OCI-LY7 (cell line): ENCODE results near the gene IFIT1B. TPM values are rescaled to one million over a fixed set of nuclear protein-coding genes. Genes with fewer than 3 reads are reported as not detected.

Source experiments
- BruUV-seq: library from RNA; stranded (reverse); fragments of 400-500 nt; replicated peaks from 2 replicates; lab custom pipeline; 2021; lab: Mats Ljungman, UMichigan
- CTCF ChIA-PET: fragments of 300-600 bp; sonication (Branson Sonifier 250); formaldehyde crosslinking; loops from one replicate; lab custom pipeline; 2022; ENCODE audit warnings: antibody characterized with exemption; ENCODE audit not compliant: unreplicated experiment; lab: Charles Lee
- POLR2A ChIA-PET: fragments of 300-600 bp; sonication (Branson Sonifier 250); formaldehyde crosslinking; loops from one replicate; lab custom pipeline; 2022; ENCODE audit warnings: antibody characterized with exemption; lab: Charles Lee
- DNase-seq: peaks from one replicate; pipeline ENCODE4 v3.0.0-alpha.2; 2015; ENCODE audit warnings: low spot score
- H2AFZ ChIP-seq: fragments of 200-600 bp; sonication (generic), shearing (Covaris generic); 2 replicates; pipeline ENCODE4 v1.6.1; 2014; ENCODE audit warnings: mild to moderate bottlenecking, antibody characterized with exemption, low read length, moderate library complexity
- H3K27ac ChIP-seq: fragments of 200-600 bp; sonication (generic); 2 replicates; pipeline ENCODE4 v1.5.1; 2014; ENCODE audit warnings: mixed run types, low read depth, mild to moderate bottlenecking, moderate library complexity, low read length, inconsistent platforms; ENCODE audit not compliant: poor library complexity, severe bottlenecking
- H3K36me3 ChIP-seq: fragments of 200-600 bp; sonication (generic); 2 replicates; pipeline ENCODE4 v1.6.1; 2014; ENCODE audit warnings: mild to moderate bottlenecking, antibody characterized with exemption, low read length, moderate library complexity, mixed read lengths; ENCODE audit not compliant: insufficient read depth
- H3K4me1 ChIP-seq: fragments of 200-600 bp; sonication (generic); 2 replicates; pipeline ENCODE4 v1.5.1; 2014; ENCODE audit warnings: mild to moderate bottlenecking, low read length; ENCODE audit not compliant: insufficient read depth, poor library complexity, severe bottlenecking
- H3K4me2 ChIP-seq: fragments of 200-600 bp; sonication (generic); 2 replicates; pipeline ENCODE4 v1.6.1; 2014; ENCODE audit warnings: mild to moderate bottlenecking, low read length
- H3K4me3 ChIP-seq: fragments of 200-600 bp; sonication (generic); 2 replicates; pipeline ENCODE4 v1.5.1; 2014; ENCODE audit warnings: mild to moderate bottlenecking, low read depth, low read length; ENCODE audit not compliant: poor library complexity, severe bottlenecking
- H3K79me2 ChIP-seq: fragments of 200-600 bp; sonication (generic); 2 replicates; pipeline ENCODE4 v1.6.1; 2016; ENCODE audit warnings: low read depth, mild to moderate bottlenecking, low read length, moderate library complexity, mixed read lengths; ENCODE audit not compliant: insufficient read depth
- H3K9me2 ChIP-seq: fragments of 200-600 bp; sonication (generic); 2 replicates; pipeline ENCODE4 v1.6.1; 2016; ENCODE audit warnings: mild to moderate bottlenecking, low read length, mixed read lengths; ENCODE audit not compliant: insufficient read depth
- H3K9me3 ChIP-seq: fragments of 200-600 bp; sonication (generic); 2 replicates; pipeline ENCODE4 v1.6.1; 2014; ENCODE audit warnings: mild to moderate bottlenecking, mixed run types, low read length, mixed read lengths
- H4K20me1 ChIP-seq: fragments of 200-600 bp; sonication (generic); 2 replicates; pipeline ENCODE4 v1.6.1; 2014; ENCODE audit warnings: mild to moderate bottlenecking, antibody characterized with exemption, low read length, moderate library complexity, mixed read lengths; ENCODE audit not compliant: insufficient read depth
- EZH2phosphoT487 ChIP-seq: fragments of 200-600 bp; sonication (generic); IDR thresholded peaks from 2 replicates; pipeline ENCODE4 v1.6.1; 2018; ENCODE audit warnings: low read depth, borderline replicate concordance, mild to moderate bottlenecking, mixed run types, antibody characterized with exemption, low read length, moderate library complexity, mixed read lengths
- intact Hi-C: fragments of 100-400 bp; cut with micrococcal nuclease; formaldehyde crosslinking; loops from one replicate; pipeline ENCODE4 v1.10.0; 2022; ENCODE audit not compliant: unreplicated experiment
- total RNA-seq, 2 experiments: library from RNA; depleted of rRNA in 1 of 2; stranded (reverse); fragments of >200 nt in 1 of 2; shearing (Covaris generic) in 1 of 2; gene quantifications; 2 replicates each; pipeline ENCODE4 v1.2.3, GENCODE V29; 2014 to 2022
- TF ChIP-seq, protein P1 (sequence below): fragments of 200-600 bp; sonication (generic); conservative IDR thresholded peaks from 2 replicates; pipeline ENCODE4 v1.5.1; 2014; ENCODE audit warnings: mild to moderate bottlenecking, antibody characterized with exemption, low read length, moderate library complexity, mixed read lengths

Gene IFIT1B
- total RNA-seq, 2 experiments from 2014 or later = not detected

DNA sequence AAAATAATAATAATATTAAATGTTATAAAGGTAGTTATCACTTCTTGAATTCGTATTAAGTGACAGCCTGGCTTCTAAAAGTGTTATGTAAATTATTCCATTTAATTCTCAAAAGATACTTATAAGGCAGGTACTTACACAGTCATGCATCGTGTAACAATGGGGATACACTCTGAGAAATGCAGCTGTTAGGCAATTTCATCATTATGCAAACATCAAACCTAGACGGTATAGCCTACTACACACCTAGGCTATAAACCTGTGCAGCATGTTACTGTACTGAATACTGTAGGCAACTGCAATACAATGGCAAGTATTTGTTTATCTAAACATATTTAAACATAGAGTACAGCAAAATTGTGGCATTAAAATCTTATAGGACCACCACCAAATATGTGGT is 16.0 kb downstream of the IFIT1B start:
- Histone ChIP-seq H2AFZ (no peak overlapping the region), H3K4me1 (peaks cover 7% of the 10 kb centered on the region), H3K27ac (no peak overlapping the region), H4K20me1 (no peaks in the 10 kb centered on the region), H3K36me3 (no peaks in the 10 kb centered on the region), H3K9me2 (no peaks in the 10 kb centered on the region), H3K9me3 (no peaks in the 10 kb centered on the region), H3K4me3 (no peak overlapping the region), H3K4me2 (no peak overlapping the region), H3K79me2 (no peaks in the 10 kb centered on the region)
- TF ChIP-seq, protein P1, sequence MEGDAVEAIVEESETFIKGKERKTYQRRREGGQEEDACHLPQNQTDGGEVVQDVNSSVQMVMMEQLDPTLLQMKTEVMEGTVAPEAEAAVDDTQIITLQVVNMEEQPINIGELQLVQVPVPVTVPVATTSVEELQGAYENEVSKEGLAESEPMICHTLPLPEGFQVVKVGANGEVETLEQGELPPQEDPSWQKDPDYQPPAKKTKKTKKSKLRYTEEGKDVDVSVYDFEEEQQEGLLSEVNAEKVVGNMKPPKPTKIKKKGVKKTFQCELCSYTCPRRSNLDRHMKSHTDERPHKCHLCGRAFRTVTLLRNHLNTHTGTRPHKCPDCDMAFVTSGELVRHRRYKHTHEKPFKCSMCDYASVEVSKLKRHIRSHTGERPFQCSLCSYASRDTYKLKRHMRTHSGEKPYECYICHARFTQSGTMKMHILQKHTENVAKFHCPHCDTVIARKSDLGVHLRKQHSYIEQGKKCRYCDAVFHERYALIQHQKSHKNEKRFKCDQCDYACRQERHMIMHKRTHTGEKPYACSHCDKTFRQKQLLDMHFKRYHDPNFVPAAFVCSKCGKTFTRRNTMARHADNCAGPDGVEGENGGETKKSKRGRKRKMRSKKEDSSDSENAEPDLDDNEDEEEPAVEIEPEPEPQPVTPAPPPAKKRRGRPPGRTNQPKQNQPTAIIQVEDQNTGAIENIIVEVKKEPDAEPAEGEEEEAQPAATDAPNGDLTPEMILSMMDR = no peak
- TF ChIP-seq EZH2phosphoT487 = no peak
- no peak for DNase-seq
- CTCF ChIA-PET = no interaction called here
- no TSS peak for BruUV-seq
- POLR2A ChIA-PET = interaction anchor here (0.5 kb wide), 1 partner anchor 684 kb away, joined by 4 read pairs; no protein-coding TSS in a partner anchor
- intact Hi-C loops = no loop called here

DNA sequence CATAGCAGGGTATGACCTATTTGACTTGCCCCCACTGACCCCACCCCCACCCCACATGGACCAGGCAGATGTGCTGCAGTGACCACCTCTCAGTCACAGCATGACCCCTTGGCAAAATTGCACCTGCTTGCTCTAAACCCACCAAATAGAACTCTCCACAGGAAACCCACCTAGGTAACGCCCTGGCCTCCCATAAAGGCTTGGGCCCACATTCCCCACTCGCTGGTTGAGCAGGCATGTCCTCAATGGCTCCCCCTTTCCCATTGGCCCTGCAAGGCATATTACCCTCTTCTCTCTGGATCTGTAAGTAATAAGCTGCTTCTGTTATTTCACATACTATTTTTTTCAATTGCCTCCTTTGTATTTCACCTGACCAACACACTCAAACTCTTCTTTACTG is 17.3 kb downstream of the IFIT1B start:
- BruUV-seq = no TSS peak
- no peaks in the 10 kb centered on the region for H3K36me3 ChIP-seq
- intact Hi-C loops = no loop called here

More for the DNA sequence above, 17.3 kb downstream of the IFIT1B start:
- DNase-seq = no peak
- Histone ChIP-seq H3K9me3 (no peaks in the 10 kb centered on the region), H2AFZ (no peak overlapping the region), H3K4me1 (peaks cover 7% of the 10 kb centered on the region), H4K20me1 (no peaks in the 10 kb centered on the region), H3K9me2 (no peaks in the 10 kb centered on the region), H3K27ac (no peak overlapping the region), H3K4me3 (no peak overlapping the region), H3K4me2 (no peak overlapping the region), H3K79me2 (no peaks in the 10 kb centered on the region)
- CTCF ChIA-PET = no interaction called here
- no peak for TF ChIP-seq EZH2phosphoT487
- TF ChIP-seq, protein P1 = no peak
- POLR2A ChIA-PET = no interaction called here
